Left colon (tissue), 2 donors: ENCODE measurements around the gene BICD2. TPM values are rescaled to one million over a fixed set of nuclear protein-coding genes. Genes with fewer than 3 reads are reported as not detected.
"Not testable (repeated sequence)": the region's sequence is repeated elsewhere in the genome, so short reads cannot be mapped to it uniquely, and the experiment has no call there.

Experiments used
- ATAC-seq: fragments of 200-7000 bp; cut with Tn5 transposase; one replicate; pipeline ENCODE4 v1.9.1; 2020; ENCODE audit warnings: mild to moderate bottlenecking, moderate library complexity
- DNase-seq, 2 donors: peaks; one replicate each; pipeline ENCODE4 v3.0.0-alpha.2; 2020
- intact Hi-C, 2 donors: fragments of 100-400 bp; cut with DNase I in 1 of 2; cut with micrococcal nuclease in 1 of 2; formaldehyde crosslinking; loops; one replicate each; pipeline versions ENCODE4 v1.11.2 to v1.14.0; 2022; cut with DNase I, micrococcal nuclease
- long read RNA-seq: library from polyadenylated mRNA; unstranded; transcript quantifications from one replicate; pipeline ENCODE4 v2.0.0, GENCODE V29; 2021
- total RNA-seq, 2 donors: library from RNA; stranded (reverse); fragmentation: NEBNext Ultra II Directional; extraction: Animal tissue kit (Norgen Biotek cat#: 25700); gene quantifications; one replicate each; pipeline ENCODE4 v1.2.1, GENCODE V29; 2021
- donor health status: DM: no; HTN: no; CAD: no.
- donor health status: DM: yes; HTN: yes; CAD: no.

BICD2 gene
- total RNA-seq: 10 to 100 TPM in 1 of 2 donors, 1 to 10 TPM in 1; 6.2 to 12.9 TPM
- long read RNA-seq, full-length matches to known transcripts: 5 of 8 reads
- long read RNA-seq, partial matches to known transcripts: 3 of 8 reads
- long read RNA-seq, other reads (novel, unspliced or antisense): 0 of 8 reads

DNA sequence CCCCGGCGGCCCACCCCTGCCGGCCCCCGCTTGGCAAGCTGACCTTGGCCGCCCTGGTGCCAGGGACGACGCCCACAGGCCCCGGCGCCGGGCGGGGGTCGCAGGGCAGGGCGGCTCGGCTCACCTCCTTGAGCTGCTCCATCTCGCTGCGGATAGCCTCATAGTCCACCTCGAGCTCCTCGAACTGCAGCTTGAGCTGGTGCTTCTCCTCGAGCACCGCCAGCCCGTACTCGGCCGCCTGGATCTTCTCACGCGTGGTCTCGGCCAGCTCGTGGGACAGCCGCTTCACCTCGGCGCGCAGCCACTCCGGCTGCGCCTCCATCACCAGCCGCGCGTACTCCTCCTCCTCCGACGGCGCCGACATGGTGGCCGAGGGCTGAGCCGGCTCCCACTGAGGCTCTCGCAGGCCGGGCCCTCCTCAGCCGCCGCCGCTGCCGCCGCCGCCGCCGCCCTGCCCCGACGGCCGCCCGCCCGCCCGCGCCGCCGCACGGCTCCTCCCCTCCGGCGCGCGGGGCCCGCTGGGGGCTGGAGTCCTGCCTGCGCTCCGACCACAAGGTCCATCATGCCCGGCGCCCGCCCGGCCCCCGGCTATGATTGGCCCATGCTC, at the start of gene BICD2:
Gene BICD2, minus strand, starts transcription at position 453 of the 607 bp plus-strand sequence. Its CDS starts 89 bp downstream, at position 364.
- intact Hi-C loops: no loop called here
- ATAC-seq (no peak), DNase-seq (peak in 1 of 2 donors; percentile 48)

DNA sequence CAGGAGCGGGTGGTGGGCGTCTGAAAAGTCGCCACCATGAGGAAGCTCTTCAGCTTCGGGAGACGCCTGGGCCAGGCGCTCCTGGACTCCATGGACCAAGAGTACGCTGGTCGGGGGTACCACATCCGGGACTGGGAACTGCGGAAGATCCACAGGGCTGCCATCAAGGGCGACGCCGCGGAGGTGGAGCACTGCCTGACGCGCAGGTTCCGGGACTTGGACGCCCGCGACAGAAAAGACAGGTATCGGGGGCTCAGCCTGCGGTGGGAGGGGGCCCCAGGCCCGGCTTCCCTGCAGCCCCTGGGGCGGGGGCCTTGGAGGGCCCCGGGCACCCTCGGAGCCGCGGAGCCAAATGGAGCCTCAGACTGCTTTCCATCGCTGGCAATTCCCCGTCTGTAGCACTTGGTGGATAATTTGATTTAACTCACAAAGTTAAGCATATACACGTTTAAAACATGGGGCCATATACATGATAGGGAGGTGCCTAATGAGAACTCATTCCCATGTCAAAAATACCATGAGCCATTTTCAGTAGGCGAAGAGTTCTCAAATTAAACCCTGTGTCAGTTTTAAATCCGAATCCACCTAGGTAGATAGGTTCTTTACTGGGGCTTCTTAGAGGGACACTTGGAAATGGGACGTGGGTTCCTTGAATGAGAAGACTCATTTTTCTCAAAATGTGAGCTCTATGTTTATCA, 45.1 kb upstream of the BICD2 start:
- not testable (repeated sequence) for DNase-seq, ATAC-seq

DNA sequence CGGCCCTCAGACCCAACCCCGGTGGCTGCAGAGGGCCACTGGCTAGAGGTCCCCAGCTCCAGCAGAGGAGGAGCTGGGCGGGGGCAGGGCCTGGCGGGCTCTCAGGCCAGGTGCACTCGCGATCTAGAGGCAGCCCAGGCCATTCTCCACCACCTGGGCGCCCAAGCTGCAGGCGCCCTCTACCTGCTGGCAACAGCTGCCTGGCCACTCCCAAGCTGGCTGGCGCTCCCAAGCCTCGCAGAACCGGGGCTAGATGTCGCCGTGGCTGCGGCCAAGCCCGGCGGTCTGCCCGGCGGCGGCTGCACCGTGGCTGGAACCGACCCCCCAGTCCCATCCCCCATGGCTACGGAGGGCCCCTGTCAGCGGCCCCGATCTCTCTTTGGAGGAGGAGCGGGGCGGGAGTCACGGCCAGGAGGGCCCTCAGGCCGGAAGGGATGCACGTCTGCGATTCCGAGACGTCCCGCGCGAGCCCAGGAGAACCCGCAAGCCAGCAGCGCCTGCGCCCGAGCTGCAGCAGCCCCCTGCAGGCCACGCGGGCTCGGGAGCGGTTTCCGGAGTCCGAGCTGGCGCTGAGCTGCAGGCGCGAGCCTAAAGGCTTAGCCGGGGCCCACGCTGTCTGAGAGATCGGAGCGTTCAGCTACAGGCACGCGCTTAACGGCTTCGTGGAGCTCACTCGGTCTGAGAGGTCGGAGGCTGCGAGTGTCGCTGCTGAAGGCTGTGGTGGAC, 44.3 kb upstream of the BICD2 start:
- DNase-seq: peak; percentile 54 to 75
- intact Hi-C loops: no loop called here

More for the DNA sequence above, 45.1 kb upstream of the BICD2 start:
- intact Hi-C loops: not testable (repeated sequence)

DNA sequence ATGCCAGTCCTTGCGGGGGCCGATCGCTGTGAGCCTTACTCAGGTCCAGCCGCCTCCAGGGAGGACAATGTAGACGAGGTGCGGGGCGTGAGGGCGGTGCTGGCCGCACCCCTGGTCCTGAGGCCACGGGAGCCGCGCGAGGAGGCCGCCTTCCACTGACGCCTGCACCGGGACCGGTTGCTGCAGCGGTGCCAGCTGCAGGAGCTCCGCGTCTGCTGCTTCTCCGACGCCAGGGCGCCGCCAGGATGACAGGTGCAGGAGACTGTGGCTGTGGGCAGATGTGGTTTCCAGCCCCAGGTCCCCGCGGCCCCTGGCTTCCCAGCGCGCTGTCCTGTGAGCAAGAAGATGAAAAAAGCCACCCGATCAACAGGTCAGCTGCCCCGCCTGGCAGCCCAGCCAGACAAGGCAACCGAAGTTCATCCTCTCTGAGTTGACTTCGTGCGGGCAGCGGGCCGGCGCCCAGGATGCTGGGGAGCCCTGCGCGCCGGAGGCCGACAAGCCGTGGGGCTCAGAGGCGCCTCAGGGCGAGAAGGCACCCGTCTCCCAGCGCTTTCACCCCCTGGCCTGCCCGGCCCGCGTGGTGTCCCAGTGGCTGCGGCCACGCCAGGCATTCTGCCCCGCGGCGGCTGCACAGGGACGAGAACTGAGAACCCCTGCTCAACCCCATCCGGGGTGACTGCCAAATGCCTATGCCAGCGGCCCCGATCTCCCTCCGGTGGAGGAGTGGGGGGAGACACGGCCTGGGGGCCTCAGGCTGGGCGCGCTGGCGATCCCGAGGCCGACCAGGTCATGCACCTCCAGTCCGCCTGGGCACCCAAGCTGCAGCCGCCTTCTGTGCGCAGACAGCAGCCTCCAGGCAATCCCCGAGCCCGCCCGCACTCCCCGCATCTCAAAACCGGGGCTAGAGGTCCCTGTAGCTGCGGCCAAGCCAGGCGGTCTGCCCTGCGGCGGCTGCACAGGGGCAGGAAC, 43.4 kb upstream of the BICD2 start:
- DNase-seq: peak in 1 of 2 donors; percentile 15

More for the DNA sequence above, 44.3 kb upstream of the BICD2 start:
- peak; percentile 92 for ATAC-seq

DNA sequence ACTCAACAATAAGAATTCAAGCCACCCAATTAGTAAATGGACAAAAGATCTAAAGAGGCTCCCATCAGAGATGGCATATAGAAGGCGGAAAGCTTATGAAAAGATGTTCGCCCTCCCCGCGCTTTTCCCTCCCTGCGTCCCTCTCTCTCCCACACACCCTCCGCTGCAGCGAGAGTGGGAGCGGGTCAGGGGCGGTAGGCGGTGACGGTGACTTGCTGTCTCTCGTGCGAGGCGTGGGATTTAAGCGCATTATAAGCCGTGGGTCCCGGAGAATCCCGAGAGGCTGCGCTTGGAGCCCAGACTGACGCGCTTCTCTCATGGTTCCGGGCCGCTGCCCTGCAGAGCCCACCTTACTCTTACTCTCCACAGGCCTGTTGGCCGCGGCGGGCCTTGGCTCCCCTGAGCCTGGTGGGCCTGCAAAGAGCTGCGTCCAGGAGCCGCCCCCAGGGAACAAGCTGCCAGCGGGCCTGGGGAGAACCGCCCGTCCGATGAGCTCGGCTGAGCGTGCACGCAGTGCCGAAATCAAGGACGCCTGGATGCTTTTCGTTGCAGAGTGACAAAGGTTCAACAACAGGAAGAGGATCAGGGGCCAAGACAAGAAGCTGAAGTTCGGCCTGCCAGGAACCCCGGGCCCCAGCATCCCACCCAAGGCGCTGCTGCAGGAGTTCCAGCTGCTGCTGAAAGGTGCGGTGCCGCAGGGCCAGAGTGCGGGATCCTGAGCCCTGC, 42.6 kb upstream of the BICD2 start:
- DNase-seq (no peak), ATAC-seq (no peak)
- intact Hi-C loops: no loop called here

More for the DNA sequence above, 43.4 kb upstream of the BICD2 start:
- ATAC-seq: peak; percentile 28
- intact Hi-C loops: no loop called here

DNA sequence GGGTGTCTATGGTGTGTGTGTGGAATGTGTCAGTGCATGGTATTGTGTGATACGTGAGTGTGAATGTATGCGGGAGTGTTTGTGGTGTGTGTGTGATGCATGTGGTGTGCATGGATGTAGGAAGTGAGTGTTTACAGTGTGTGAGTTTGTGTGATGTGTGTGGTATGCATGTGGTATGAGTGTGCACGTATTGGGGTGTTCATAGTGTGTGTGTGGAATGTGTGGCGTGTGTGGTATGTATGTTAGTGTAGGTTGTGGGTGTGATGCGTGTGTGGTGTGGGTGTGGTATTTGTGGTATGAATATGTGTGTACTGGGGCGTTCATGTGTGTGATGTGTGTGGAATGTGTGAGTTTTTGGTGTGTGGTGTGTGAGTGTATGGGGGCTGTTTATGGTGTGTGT, 40.1 kb upstream of the BICD2 start:
- ATAC-seq: no peak
- intact Hi-C loops: no loop called here

DNA sequence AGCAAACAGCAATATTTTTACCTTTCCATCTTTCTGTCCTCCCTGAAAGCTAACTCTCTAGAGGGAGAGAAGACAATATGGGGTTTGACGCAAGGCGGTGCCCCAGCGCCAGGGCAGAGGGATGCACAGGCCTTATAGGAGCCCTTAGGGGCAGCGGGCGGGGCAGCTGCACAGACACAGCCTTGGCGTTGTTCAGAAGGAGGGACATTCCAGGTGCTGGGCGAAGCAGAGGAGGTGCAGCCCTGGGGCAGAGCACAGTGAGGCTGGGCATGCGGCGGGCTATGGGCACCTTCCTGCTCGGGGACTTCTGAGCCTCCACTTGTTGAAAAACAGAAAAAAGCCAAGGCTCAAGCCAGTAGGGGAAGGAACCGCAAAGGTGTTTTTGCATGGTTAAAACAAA, 33.7 kb upstream of the BICD2 start:
- no peak for DNase-seq
- intact Hi-C loops: loop anchor here in 1 of 2 donors (10.0 kb wide), 1 partner anchor 84 kb away; no protein-coding TSS in a partner anchor
- ATAC-seq: no peak

More for the DNA sequence above, 40.1 kb upstream of the BICD2 start:
- no peak for DNase-seq

DNA sequence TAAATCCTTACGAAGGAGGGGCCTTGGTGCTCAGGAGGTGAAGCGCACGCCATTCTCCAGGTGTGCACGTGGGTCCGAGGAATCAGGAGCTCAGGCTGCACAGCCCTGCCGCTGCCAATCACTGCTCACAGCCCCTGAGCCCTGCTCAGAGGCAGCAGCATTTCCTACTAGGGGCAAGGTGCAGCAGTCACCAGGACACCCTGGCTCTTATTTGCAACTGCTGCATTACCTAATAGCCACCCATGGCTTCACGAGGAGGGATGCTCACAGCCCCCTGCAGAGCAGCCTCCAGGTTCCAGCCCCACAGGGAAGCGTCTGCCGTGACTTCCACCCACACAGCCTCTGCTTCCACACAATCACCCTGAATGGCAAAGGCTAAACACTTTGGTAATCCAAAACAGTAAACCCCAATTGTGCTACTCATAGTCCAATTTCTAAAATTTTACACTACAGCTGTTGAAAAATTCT, 31.7 kb upstream of the BICD2 start:
- ATAC-seq, DNase-seq: not testable (repeated sequence)
- intact Hi-C loops: loop anchor here in 1 of 2 donors (10.0 kb wide), 1 partner anchor 82 kb away; no protein-coding TSS in a partner anchor

DNA sequence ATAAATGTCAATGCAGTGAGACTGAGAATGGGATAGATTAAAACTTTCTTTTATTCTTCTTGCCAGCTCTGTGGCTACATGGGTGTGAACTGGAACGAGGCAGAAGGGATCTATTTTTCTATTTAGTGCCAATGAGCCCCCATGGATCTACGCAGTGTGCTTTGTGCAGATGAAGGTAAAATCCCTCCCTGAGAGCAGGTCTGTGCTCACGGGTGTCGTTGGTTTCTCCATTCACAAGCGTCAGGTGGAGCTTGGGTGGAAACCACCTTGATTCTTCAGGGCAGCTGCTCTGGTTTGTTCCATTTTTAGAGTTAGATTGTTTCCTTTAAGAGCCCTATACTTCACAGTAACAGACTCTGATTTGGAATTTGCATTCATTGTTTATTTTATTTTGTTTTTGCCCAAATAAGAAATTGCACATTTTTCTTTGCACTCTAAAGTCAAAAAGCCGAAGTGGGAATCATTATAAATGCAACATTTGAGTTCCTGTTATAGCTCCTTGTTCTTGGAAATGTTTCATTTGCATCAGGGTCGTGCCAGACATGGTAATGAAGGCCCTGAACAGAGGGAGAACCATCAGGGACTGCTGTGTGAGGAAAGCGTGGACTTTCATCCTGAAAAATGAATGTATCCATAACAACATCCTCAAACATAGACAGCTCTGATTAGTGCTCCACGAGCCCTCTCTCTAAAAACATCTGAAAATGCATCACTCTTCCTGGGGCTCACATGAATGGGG, 31.1 kb upstream of the BICD2 start:
- ATAC-seq: no peak
- DNase-seq: no peak
- intact Hi-C loops: loop anchor here in 1 of 2 donors (10.0 kb wide), 1 partner anchor 81 kb away; no protein-coding TSS in a partner anchor

DNA sequence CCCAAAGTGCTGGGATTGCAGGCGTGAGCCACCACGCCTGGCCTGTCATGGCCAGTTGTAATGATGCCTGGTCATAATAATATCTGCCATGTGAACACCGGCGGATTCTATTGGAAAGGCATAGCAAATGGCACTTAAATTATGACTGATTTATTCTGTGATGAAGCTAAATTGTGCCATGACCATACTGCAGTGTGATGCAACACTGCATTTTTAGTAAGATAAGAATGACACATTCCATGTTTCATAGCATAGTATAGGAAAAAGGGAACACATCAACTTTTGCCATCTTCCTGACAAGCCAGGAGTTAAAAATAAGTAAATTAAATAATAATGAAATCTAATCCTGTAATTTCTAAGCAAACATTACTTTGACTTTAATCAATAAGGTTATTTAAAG, 30.4 kb upstream of the BICD2 start:
- ATAC-seq: no peak
- no peak for DNase-seq
- intact Hi-C loops: loop anchor here (5.0 to 10.0 kb wide), 2 partner anchors 78 to 80 kb away; no protein-coding TSS in a partner anchor

DNA sequence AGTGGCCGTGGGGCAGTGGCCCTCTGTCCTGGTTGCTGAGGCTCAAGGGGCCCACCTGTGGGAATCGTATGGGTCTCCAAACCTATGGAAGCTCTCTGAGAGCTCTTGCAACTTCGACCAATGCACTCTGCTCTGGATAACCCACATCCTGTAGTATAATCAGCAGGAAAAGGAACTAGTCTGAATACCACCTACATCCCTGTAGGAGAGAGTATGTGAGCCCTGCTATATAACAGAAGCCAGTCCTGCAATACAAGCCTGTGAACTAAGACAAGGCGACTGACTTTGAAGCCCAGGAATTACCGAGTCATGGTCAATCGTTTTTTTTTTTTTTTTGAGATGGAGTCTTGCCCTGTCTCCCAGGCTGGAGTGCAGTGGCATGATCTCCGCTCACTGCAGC, 29.8 kb upstream of the BICD2 start:
- DNase-seq (no peak), ATAC-seq (no peak)
- intact Hi-C loops: loop anchor here (5.0 to 10.0 kb wide), 2 partner anchors 77 to 80 kb away; no protein-coding TSS in a partner anchor

DNA sequence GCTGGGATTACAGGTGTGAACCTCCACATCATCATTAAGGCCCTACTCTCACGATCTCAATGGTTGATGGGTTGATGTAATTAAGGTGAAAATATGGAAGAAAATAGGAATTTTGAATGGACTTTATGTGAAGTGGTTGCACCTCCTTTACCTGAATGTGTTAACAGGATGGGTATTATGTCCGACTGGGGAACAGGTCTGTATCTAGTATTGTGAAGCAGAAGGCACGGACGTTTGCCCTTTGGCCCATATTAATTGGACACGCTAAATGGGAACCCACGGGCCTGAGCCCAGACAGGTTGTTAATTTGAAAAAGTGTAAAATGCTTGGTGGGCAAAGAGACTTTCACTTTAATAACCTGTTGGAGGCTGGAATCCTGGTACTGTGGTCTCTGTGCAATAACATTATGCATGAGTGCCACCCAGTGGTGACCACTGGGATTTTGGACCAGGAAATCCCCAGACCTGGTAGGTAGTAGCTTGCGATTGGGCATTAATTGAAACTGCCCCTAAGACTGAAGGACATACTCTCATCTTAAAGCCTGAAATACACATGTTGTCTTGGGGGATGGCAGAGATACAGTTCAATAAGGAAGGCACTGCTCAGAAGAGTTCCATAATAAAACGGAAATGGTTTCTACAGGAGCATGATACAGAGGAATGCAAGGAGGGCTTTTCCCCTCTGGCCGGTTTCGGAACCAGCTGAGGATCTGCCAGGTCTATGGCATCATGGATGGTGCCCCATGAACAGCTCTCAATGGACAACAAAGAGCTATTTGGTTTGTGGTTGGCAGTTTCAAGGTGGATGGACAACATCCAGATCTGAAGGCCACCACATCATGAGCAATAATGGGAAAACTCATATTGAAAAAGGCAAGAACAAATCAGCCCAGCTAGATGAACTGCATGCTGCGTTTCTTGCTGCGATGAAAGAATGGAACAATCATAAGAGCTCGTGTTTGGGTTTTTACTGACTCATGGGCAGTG, 26.2 kb upstream of the BICD2 start:
- intact Hi-C loops: loop anchor here (5.0 to 10.0 kb wide), 2 partner anchors 74 to 76 kb away; no protein-coding TSS in a partner anchor
- ATAC-seq (peak; percentile 95), DNase-seq (peak; percentile 60 to 86)

DNA sequence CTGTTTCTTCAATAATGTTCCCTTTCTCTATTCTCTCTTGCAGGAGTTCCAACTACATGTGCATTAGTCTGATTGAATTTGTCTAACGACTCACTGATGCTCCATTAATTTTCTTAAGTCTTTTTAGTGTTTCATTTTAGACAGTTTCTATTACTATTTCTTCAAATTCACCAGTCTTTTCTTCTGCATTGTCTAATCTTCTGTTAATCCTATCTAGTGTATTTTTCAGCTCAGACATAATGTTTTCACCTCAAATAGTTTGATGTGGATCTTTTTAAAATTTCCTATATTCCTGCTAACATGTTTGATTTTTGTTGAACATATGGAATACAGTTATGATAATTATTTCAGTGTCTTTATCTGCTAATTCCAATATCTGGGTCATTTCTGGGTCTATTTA, 21.7 kb upstream of the BICD2 start:
- intact Hi-C loops: no loop called here
- ATAC-seq (no peak), DNase-seq (no peak)

DNA sequence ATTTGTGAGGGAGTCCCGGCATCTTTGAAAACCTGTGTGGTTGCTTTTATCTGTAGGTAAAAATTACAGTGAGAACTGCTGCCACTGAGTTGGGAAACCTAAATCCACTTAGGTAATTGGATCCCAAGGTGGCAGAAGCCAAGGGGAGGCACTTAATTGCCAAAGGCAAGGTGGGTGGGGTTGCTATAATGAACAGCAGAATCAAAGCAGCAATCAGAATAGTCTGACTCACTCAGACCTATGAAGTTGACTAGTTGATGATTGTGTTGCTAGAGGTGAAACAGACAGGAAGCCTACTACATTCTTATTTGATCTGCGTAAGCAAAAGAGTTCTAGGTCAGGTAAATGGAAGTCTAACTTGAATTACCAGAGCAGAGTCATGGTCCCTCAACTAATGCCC, 17.3 kb upstream of the BICD2 start:
- DNase-seq: no peak
- ATAC-seq: no peak
- intact Hi-C loops: no loop called here

DNA sequence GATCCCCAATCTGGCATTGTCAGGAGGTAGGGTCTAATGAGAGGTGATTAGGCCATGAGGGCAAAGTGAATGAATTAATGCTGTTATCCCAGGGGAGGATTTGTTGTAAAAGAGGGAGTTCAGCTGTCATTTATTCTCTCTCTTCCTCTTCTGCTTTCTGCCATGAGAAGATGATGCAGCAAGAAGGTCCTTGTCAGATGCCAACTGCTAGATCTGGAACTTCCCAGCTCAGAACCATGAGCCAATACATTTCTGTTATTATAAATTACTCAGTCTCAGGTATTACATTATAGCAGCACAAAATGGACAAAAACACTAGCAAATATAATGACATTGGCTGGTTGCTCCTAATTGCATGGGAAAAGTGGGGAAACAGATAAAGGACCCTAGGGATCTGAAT, 15.6 kb upstream of the BICD2 start:
- DNase-seq: no peak
- intact Hi-C loops: no loop called here
- no peak for ATAC-seq
